ENCODE data around the gene STXBP4. TPM values are rescaled to one million over a fixed set of nuclear protein-coding genes. Genes with fewer than 3 reads are reported as not detected.
"Not testable (repeated sequence)": the region's sequence is repeated elsewhere in the genome, so short reads cannot be mapped to it uniquely, and the experiment has no call there.

Gene STXBP4
- total RNA-seq, 1 donor from 2014 or later: 3.7 TPM

DNA sequence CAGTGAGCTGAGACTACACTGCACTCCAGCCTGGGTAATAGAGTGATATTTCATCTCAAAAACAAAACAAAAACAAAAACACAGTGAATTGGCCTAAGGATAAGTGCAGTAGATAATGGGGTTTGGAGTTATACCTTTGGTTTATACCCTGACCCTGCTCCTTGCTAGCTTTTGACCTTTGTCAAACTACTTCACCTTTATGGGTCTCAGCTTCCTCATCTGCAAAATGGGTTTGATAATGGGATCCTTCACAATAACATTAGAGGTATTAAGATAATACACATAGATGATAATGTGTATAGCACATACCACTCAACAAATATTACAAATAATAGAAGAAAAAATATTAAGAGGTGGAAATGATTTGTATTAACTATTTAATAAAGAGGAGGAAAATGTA lies 85.9 kb downstream of the STXBP4 start:
- DNase-seq (ENCODE audit: low read depth in 2 of 2): no peak

GRCh38 chr17:55056526-55056925 lies 88.0 kb downstream of the STXBP4 start:
- DNase-seq (ENCODE audit: low read depth in 2 of 2): peak; percentile 18 to 20

DNA sequence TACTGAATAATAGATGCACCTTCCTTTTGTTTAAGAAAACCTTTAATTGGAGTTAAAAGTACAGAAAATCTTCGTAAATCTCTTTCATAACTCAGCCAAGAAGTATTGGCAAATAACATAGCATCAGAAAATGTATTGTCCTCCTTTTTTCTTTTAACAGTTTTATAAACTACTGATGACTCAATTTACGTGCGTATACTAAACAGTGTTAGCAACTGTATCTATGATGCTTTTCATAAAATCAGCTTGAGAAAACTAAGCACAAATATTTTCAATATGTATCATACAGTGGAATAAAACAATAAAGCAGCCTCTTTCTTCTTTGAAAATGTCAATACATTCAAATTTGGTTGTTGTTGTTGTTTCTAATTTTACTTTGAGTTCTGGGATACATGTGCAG lies 88.6 kb downstream of the STXBP4 start:
- DNase-seq (ENCODE audit: low read depth in 2 of 2): no peak

GRCh38 chr17:55059724-55060123 lies 91.2 kb downstream of the STXBP4 start:
- no peak for DNase-seq (ENCODE audit: low read depth in 2 of 2)

- DNase-seq (ENCODE audit: low read depth in 2 of 2): no peak
Measured at GRCh38 chr17:55062921-55063320, 94.4 kb downstream of the STXBP4 start.

DNA sequence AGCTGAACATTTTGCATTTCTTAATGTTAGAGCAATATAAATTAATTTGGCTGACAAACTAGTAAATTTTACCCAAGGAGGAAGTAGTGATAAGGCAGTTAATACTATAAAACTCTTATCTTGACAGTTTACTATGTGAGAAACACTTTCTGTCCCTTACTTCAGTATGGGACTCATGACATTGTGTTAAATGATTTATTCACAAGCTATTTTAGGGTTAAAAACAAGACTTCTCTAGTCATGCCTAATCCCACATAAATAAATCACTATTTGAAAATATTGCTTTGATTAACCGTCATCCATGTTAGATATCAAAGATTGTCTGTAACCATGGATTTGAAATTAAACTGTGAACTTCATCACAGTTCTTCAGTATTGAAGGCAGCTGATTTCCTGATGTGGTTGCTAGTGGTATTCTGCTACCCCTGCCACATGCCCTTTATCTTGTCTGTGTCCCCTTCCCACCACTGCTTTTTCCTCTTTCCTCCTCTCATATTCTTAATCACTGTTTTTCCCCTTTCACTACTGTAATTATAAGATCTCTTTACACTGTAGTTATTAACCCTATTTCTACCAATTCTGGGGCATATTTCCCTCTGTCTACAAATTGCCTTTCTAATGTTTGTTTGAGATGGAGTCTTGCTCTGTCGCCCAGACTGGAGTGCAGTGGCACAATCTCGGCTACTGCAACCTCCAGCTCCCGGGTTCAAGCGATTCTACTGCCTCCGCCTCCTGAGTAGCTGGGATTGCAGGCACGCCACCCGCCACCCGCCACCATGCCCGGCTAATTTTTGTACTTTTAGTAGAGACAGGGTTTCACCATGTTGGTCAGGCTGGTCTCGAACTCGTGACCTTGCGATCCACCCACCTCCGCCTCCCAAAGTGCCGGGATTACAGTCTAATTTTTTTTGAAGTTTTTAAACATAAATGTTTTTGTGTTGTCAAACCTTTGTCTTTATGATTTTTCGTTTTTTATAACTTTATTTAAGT lies 95.6 kb downstream of the STXBP4 start:
- no peak for DNase-seq (ENCODE audit: low read depth in 2 of 2)

DNA sequence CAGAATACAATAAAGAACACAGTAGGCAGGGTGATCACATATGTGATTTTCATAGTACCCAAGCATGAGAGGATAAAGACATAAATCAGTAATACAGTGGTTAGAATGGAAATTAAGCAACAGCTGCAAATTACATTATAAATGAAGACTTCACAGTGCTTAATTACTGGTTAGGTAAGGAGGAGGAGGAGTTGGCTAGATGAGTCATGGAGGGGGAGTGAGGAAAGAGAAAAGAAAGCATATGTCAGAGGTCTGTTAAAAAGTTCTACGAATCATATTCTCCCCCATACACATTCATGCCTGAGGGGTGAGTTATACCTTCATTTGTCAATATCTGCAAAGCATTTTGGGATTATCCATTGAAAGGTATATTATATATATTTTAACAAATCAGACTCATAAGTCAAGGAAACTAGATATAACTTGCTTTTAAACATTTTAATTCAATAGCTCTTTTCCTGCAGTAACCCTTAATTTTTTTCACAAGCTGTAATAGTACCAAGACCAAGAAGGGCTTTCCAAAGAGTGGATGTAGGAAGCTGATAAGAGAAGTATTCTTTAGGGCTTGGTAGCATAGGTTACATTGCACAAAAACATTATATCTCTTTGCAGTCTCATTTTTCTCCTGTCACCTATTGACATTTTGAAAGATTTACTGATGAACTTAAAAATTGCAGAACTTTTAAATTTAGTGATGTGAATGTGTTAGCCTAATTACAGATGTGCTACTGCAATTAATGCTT lies 99.3 kb downstream of the STXBP4 start:
- no peak for DNase-seq (ENCODE audit: low read depth in 2 of 2)

GRCh38 chr17:55068862-55069811 lies 100.6 kb downstream of the STXBP4 start:
- no peak for DNase-seq (ENCODE audit: low read depth in 2 of 2)

DNA sequence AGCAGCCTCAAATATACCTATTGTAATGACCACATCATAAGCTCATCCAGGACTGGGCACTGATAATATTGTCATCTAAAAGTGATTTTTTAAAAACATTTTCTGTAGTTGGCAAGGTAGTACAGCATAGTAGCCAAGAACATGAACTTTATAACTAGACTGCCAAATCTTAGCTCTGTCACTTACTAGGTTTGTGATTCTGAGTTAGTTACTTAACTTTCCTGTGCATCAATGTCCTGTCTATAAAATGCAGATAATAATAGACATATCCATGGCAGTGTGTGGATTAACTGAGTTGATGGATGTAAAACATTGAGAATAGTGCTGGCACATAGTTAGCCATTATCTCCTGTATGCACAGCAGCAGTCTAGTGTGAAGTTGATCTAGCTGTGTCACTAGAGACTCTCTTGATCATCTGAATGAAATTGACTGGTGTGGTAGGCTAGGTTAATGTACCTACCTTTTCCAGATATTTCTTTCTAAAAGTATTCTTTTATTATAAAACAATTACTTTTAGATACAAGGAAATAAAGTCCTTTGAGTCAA lies 101.5 kb downstream of the STXBP4 start:
- DNase-seq (ENCODE audit: low read depth in 2 of 2): no peak

GRCh38 chr17:55072898-55073297 lies 104.3 kb downstream of the STXBP4 start:
- peak in 1 of 2 donors; percentile 11 for DNase-seq (ENCODE audit: low read depth in 2 of 2)

GRCh38 chr17:55073467-55073866 lies 104.9 kb downstream of the STXBP4 start:
- DNase-seq (ENCODE audit: low read depth in 2 of 2): not testable (repeated sequence)

GRCh38 chr17:55081559-55081958 lies 113.0 kb downstream of the STXBP4 start:
- no peak for DNase-seq (ENCODE audit: low read depth in 2 of 2)

- peak; percentile 68 to 91 for DNase-seq (ENCODE audit: low read depth in 2 of 2)
Measured at GRCh38 chr17:55086635-55087058, 118.1 kb downstream of the STXBP4 start.

- DNase-seq (ENCODE audit: low read depth in 2 of 2): no peak
Measured at GRCh38 chr17:55089256-55089655, 120.7 kb downstream of the STXBP4 start.

GRCh38 chr17:55090079-55090492 lies 121.5 kb downstream of the STXBP4 start:
- peak in 1 of 2 donors; percentile 40 for DNase-seq (ENCODE audit: low read depth in 2 of 2)

DNA sequence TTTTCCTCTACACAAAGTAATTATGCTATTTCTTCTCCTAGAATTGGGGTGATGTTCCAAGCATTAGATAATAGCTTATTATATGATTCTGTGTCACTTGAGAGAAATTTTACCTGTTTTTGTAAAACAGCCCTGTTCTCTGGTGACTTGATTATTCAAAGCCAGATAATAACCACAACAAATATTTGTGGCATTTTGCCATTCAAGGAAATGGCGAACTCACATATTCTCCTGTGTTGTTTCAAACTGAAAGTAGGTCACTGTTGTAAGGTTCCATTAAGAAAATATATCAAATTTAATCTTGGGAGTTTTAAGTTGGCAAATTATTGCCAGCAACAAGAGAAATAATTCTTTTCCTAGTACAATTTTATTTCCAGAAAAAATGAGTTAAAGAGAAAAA lies 124.8 kb downstream of the STXBP4 start:
- DNase-seq (ENCODE audit: low read depth in 2 of 2): no peak

DNA sequence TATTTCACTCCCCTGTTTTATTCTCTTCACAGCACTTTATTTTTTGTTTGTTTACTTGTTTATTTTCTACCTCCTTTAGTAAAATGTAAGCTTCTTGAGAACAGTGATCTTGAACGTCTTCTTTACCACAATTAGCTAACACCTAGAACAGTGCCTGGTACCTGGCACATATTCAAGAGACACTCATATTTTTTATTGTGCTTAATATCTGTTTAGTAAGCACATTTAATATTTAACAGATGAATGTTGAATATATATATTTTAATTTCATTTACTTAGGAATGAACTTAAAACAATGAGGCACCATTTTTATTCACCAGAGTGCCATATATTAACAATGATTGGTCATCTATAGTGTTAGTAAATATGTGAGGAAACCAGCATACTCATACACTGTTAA lies 130.2 kb downstream of the STXBP4 start:
- DNase-seq (ENCODE audit: low read depth in 2 of 2): no peak

DNA sequence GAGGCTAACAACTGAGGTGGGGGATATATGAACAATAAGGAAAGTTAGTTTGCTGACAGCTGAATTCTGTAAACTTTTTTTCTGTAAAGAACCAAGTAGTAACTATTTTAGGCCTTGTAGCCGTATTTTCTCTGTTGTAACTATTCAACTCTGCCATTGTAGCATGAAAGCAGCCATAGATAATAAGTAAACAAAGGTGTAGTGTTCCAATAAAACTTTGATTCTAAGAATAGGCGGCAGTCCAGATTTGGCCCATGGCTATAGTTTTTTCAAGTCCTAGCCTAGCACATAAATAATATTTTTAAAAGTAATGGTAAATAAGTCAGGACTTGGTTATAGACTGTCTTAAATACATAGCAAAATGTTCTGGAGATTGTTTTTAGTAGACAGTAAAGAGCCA lies 142.0 kb downstream of the STXBP4 start:
- DNase-seq (ENCODE audit: low read depth in 2 of 2): no peak

- DNase-seq (ENCODE audit: low read depth in 2 of 2): no peak
Measured at GRCh38 chr17:55114283-55114682, 145.7 kb downstream of the STXBP4 start.

DNA sequence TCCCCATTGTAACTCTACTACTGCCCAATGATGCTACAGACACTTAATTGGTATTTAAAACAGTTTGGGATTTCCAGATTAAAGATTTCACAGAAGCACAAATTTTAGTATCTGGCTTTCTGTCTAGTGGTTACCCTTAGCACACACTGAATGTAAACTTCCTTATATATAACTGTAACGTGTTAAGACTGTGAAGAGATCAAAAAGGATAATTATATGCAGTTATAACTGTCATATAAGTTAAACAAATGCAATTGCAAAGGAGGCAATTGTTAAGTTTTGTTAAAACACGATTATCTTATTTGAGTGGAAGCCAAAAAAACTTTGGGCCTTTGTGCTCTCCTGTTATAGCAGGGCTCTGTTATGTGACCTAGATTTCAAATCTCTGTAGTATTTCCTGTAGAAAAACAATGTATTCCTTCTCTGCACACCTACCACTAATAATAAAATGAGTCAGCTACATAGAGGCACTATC lies 147.9 kb downstream of the STXBP4 start:
- peak; percentile 47 to 75 for DNase-seq (ENCODE audit: low read depth in 2 of 2)

- peak; percentile 74 to 75 for DNase-seq (ENCODE audit: low read depth in 2 of 2)
Measured at GRCh38 chr17:55117164-55117563, 148.6 kb downstream of the STXBP4 start.

All from dermis microvascular lymphatic vessel endothelial cell (primary cell).